Spleen (tissue), 11 donors: ENCODE measurements around the gene TET2. TPM values are rescaled to one million over a fixed set of nuclear protein-coding genes. Genes with fewer than 3 reads are reported as not detected.

Source experiments
- DNase-seq: peaks from one replicate; pipeline ENCODE4 v3.0.0-alpha.2; 2020
- H3K27ac ChIP-seq, 8 donors: fragments of 200-600 bp; sonication (generic) in 7 of 8; 1 replicate in 4 of 8; 2 replicates in 4 of 8; pipeline versions ENCODE4 v1.5.0 to v1.8.0; 2016 to 2021; ENCODE audit warnings: inconsistent platforms in 4 of 8, mild to moderate bottlenecking in 4 of 8, moderate library complexity in 1 of 8
- H3K27me3 ChIP-seq, 7 donors: fragments of 200-600 bp; sonication (generic) in 6 of 7; replicated peaks in 1 of 7; 1 replicate in 4 of 7; 2 replicates in 3 of 7; pipeline versions ENCODE4 v1.5.0 to v1.8.0; 2016 to 2021; ENCODE audit warnings: inconsistent platforms in 3 of 7, mild to moderate bottlenecking in 1 of 7
- H3K36me3 ChIP-seq, 6 donors: fragments of 200-600 bp; sonication (generic) in 5 of 6; 1 replicate in 4 of 6; 2 replicates in 2 of 6; pipeline versions ENCODE4 v1.5.0 to v1.8.0; 2016 to 2021; ENCODE audit warnings: inconsistent platforms in 2 of 6
- H3K4me1 ChIP-seq, 6 donors: fragments of 200-600 bp; sonication (generic) in 5 of 6; 1 replicate in 3 of 6; 2 replicates in 3 of 6; pipeline versions ENCODE4 v1.5.0 to v1.8.0; 2016 to 2021; ENCODE audit warnings: inconsistent platforms in 3 of 6
- H3K4me3 ChIP-seq, 8 donors: fragments of 200-600 bp; sonication (generic) in 7 of 8; 1 replicate in 4 of 8; 2 replicates in 4 of 8; pipeline versions ENCODE4 v1.5.0 to v1.8.0; 2016 to 2021; ENCODE audit warnings: inconsistent platforms in 4 of 8, mild to moderate bottlenecking in 4 of 8, moderate library complexity in 2 of 8
- H3K9me3 ChIP-seq, 8 donors: fragments of 200-600 bp; sonication (generic) in 7 of 8; 1 replicate in 4 of 8; 2 replicates in 4 of 8; pipeline versions ENCODE4 v1.5.0 to v1.8.0; 2016 to 2021; ENCODE audit warnings: inconsistent platforms in 4 of 8
- POLR2A ChIP-seq, 3 donors: fragments of 450-650 bp; IDR thresholded peaks; one replicate each; pipeline ENCODE4 v1.5.1; 2017; ENCODE audit warnings: antibody characterized with exemption in 3 of 3, mild to moderate bottlenecking in 1 of 3
- POLR2AphosphoS5 ChIP-seq, 3 donors: sonication (generic); formaldehyde crosslinking; IDR thresholded peaks; one replicate each; pipeline ENCODE4 v1.5.1; 2017; ENCODE audit warnings: antibody characterized with exemption in 3 of 3
- WGBS, 5 donors: extraction: QIAGEN DNeasy Blood & Tissue Kit in 3 of 5; methylation state at CpG; one replicate each; pipeline versions ENCODE4 v1.1.5 to v1.1.7; 2013 to 2018; 5-methylcytosine and 5-hydroxymethylcytosine counted together
- intact Hi-C: fragments of 100-400 bp; cut with DNase I; formaldehyde crosslinking; loops from one replicate; pipeline ENCODE4 v1.15.0; 2023; ENCODE audit warnings: low total_unique reads
- polyA plus RNA-seq, 3 donors: library from polyadenylated mRNA; stranded (reverse); fragments of 200-250 nt; gene quantifications; one replicate each; pipeline ENCODE4 v1.2.1, GENCODE V29; 2013
- total RNA-seq, 7 donors: library from RNA; depleted of rRNA in 3 of 7; stranded (reverse); fragments of >200 nt in 3 of 7; fragmentation: NEBNext Ultra II Directional in 4 of 7; extraction: Animal tissue kit (Norgen Biotek cat#: 25700) in 4 of 7; gene quantifications; one replicate each; pipeline versions ENCODE4 v1.1.0 to v1.2.1, GENCODE V29; 2016 to 2021
- TF ChIP-seq, protein P1 (sequence below), 11 experiments: fragments of 200-600 bp in 7 of 11; fragments of 450-650 bp in 4 of 11; sonication (generic) in 4 of 11; IDR thresholded peaks in 8 of 11; conservative IDR thresholded peaks in 3 of 11; 1 replicate in 7 of 11; 2 replicates in 4 of 11; pipeline versions ENCODE4 v1.4.0 to v1.8.0; 2016 to 2021; ENCODE audit warnings: antibody characterized with exemption in 11 of 11, inconsistent platforms in 4 of 11, mild to moderate bottlenecking in 1 of 11
- donor health status: healthy with polysubstance abuse.
- donor health status: DM: no; HTN: no; CAD: no; lungs with moderate emphysema.
- donor health status: DM: no; HTN: no; CAD: no.
- donor health status: Bipolar disorder and iron deficiency.
- donor health status: healthy.
- donor health status: DM: no; HTN: no; CAD: no.
- donor health status: DM: yes; HTN: yes; CAD: no.

TET2 gene
- total and polyA plus RNA-seq, 10 donors = 2.5 to 70.4 (median 45.0) TPM

DNA sequence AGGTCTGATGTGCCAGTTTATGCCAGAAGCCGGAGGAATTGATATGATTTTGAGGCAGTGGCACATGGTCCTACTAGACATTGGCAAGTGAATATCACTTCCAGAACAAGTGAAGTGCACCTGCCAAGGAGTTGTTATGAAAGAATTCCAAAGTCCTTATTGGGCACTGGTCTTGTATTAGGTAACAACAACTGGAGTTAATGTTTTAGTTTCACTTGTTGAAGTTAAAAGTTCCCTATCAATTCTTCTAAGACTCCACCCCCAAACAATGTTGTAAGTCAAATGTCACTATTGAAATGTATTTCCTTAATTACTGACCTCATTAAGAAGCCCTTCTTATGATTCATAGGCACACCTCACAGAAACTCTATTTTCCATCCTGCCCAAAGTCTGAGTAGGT is 3.1 kb downstream of the TET2 start:
- peak overlapping the region in 1 of 8 donors; percentile 92 for H3K4me3 ChIP-seq
- DNase-seq = no peak
- TF ChIP-seq, protein P1, sequence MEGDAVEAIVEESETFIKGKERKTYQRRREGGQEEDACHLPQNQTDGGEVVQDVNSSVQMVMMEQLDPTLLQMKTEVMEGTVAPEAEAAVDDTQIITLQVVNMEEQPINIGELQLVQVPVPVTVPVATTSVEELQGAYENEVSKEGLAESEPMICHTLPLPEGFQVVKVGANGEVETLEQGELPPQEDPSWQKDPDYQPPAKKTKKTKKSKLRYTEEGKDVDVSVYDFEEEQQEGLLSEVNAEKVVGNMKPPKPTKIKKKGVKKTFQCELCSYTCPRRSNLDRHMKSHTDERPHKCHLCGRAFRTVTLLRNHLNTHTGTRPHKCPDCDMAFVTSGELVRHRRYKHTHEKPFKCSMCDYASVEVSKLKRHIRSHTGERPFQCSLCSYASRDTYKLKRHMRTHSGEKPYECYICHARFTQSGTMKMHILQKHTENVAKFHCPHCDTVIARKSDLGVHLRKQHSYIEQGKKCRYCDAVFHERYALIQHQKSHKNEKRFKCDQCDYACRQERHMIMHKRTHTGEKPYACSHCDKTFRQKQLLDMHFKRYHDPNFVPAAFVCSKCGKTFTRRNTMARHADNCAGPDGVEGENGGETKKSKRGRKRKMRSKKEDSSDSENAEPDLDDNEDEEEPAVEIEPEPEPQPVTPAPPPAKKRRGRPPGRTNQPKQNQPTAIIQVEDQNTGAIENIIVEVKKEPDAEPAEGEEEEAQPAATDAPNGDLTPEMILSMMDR (IDR thresholded peaks at IDR 0.05 in 8 of 11, conservative IDR thresholded peaks at IDR 0.05 in 3 of 11) = no peak
- TF ChIP-seq POLR2AphosphoS5 (IDR thresholded peaks at IDR 0.05) (no peak), POLR2A (IDR thresholded peaks at IDR 0.05) (no peak)
- H3K27me3 ChIP-seq = no peaks in the 10 kb centered on the region
- peak overlapping the region in 3 of 8 donors; percentile 25 to 98 (median 50) for H3K27ac ChIP-seq
- intact Hi-C loops = loop anchor here (10.0 kb wide), 1 partner anchor 555 kb away; the partner anchor contains the start of genes GSTCD and INTS12
- no peaks in the 10 kb centered on the region for H3K36me3 ChIP-seq
- H3K4me1 ChIP-seq = peaks cover 13 to 84% (median 51%) of the 10 kb centered on the region in 6 donors
- 87 to 98% (median 92%) methylated on average over 1 of the region's 1 CpG for WGBS, 5 donors
- H3K9me3 ChIP-seq = no peaks in the 10 kb centered on the region

DNA sequence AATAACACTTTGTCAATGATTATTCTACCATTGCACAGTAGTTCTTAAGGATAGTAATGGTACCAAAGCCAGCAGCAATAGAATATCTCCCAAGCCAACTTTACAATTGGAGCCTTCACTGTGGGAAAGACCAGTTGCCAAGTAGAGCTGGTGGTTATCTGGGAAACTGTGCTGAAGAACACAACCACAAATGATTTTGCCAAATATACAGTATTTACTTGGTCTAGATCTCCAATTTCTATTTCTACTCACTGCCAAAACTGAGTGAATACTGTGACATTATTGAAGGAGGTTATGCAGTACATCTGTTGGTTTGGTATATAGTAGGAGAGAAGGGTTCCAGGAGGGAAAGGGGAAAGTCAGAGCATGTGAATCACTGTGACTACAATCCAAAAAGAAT is 3.8 kb downstream of the TET2 start:
- Histone ChIP-seq H3K27ac (no peak overlapping the region), H3K27me3 (no peaks in the 10 kb centered on the region), H3K4me1 (peaks cover 13 to 84% (median 49%) of the 10 kb centered on the region in 6 donors), H3K9me3 (no peaks in the 10 kb centered on the region), H3K36me3 (no peaks in the 10 kb centered on the region), H3K4me3 (no peak overlapping the region)
- no peak for DNase-seq
- TF ChIP-seq POLR2AphosphoS5 (IDR thresholded peaks at IDR 0.05) = no peak
- no peak for TF ChIP-seq POLR2A (IDR thresholded peaks at IDR 0.05)
- TF ChIP-seq, protein P1 (IDR thresholded peaks at IDR 0.05 in 8 of 11, conservative IDR thresholded peaks at IDR 0.05 in 3 of 11) = no peak
- intact Hi-C loops = no loop called here

DNA sequence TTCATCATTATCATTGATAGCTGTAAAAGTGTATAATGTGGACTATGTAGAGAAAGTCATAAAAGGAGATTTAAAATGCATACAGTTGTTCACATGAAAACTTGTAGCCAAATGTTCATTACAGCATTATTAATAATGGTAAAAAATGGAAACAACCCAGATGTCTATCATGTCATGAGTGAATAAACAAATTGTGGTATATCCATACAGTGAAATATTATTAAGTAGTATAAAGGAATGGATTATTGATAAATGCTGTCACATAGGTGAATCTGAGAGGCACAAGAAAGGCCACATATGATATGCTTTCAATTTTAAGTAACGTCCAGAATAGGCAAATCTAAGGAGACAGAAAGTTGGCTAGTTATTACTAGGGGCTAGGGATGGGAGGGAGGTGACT is 7.1 kb downstream of the TET2 start:
- H3K36me3 ChIP-seq = no peaks in the 10 kb centered on the region
- no peaks in the 10 kb centered on the region for H3K9me3 ChIP-seq
- no peak overlapping the region for H3K27ac ChIP-seq
- no peaks in the 10 kb centered on the region for H3K27me3 ChIP-seq
- H3K4me1 ChIP-seq = peaks cover 4 to 100% (median 45%) of the 10 kb centered on the region in 6 donors
- WGBS, 5 donors = 82 to 93% (median 88%) methylated on average over 1 of the region's 1 CpG
- DNase-seq = no peak
- no peak overlapping the region for H3K4me3 ChIP-seq
- TF ChIP-seq POLR2AphosphoS5 (IDR thresholded peaks at IDR 0.05) (no peak), POLR2A (IDR thresholded peaks at IDR 0.05) (no peak)
- TF ChIP-seq, protein P1 (IDR thresholded peaks at IDR 0.05 in 8 of 11, conservative IDR thresholded peaks at IDR 0.05 in 3 of 11) = no peak
- intact Hi-C loops = no loop called here

DNA sequence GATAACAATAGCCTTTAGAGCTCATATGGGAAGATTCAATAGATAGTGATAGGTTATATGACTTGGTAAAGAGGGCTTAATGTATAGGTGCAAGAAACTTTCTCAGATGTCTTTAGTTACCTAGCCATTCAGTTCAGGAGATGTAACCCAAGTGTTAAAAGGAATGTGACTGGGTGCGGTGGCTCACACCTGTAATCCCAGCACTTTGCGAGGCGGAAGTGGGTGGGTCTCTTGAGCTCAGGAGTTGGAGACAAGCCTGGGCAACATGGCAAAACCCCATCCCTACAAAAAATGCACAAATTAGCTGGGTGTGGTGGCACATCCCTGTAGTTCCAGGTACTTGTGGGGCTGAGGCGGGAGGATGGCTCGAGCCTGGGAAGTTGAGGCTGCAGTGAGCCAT is 7.9 kb downstream of the TET2 start:
- no peak overlapping the region for H3K4me3 ChIP-seq
- 94 to 100% (median 98%) methylated on average over 5 of the region's 5 CpGs for WGBS, 5 donors
- peaks cover 0 to 100% (median 37%) of the 10 kb centered on the region in 6 donors for H3K4me1 ChIP-seq
- no peaks in the 10 kb centered on the region for H3K9me3 ChIP-seq
- H3K27me3 ChIP-seq = no peaks in the 10 kb centered on the region
- no peak for DNase-seq
- TF ChIP-seq POLR2AphosphoS5 (IDR thresholded peaks at IDR 0.05) (no peak), POLR2A (IDR thresholded peaks at IDR 0.05) (no peak)
- TF ChIP-seq, protein P1 (IDR thresholded peaks at IDR 0.05 in 8 of 11, conservative IDR thresholded peaks at IDR 0.05 in 3 of 11) = no peak
- no peak overlapping the region for H3K27ac ChIP-seq
- intact Hi-C loops = no loop called here
- H3K36me3 ChIP-seq = no peaks in the 10 kb centered on the region
